Stimulated activated CD4-positive, alpha-beta T cell treated with anti-CD3 and anti-CD28 coated beads, Interleukin-1b, Interleukin-23, amount 100 ng/mL, for 24 hours (primary cell): ENCODE results near the gene TICAM1.
"Not testable (repeated sequence)": the region's sequence is repeated elsewhere in the genome, so short reads cannot be mapped to it uniquely, and the experiment has no call there.

Source experiments
- DNase-seq, 4 experiments: peaks; one replicate each; pipeline ENCODE4 v3.0.0-alpha.2; 2020; ENCODE audit warnings: low read depth in 4 of 4, low spot score in 1 of 4

Gene TICAM1

GRCh38 chr19:4845975-4846374, 14.5 kb upstream of the TICAM1 start:
- not testable (repeated sequence) for DNase-seq

- no peak for DNase-seq
These were observed 13.1 kb upstream of the TICAM1 start for GRCh38 chr19:4844348-4845179.

- no peak for DNase-seq
These were observed 12.1 kb upstream of the TICAM1 start for GRCh38 chr19:4843647-4843965.

GRCh38 chr19:4839192-4839591, 7.7 kb upstream of the TICAM1 start:
- DNase-seq = no peak

GRCh38 chr19:4832776-4833175, 1.3 kb upstream of the TICAM1 start:
- DNase-seq = no peak

GRCh38 chr19:4831979-4832340, 448 bp upstream of the TICAM1 start:
- not testable (repeated sequence) for DNase-seq

- DNase-seq = no peak
These were observed 695 bp downstream of the TICAM1 start for GRCh38 chr19:4830768-4831265.

GRCh38 chr19:4830332-4830731, 1.2 kb downstream of the TICAM1 start:
- no peak for DNase-seq

- no peak for DNase-seq
These were observed 2.4 kb downstream of the TICAM1 start for GRCh38 chr19:4829001-4829712.

- no peak for DNase-seq
These were observed 7.9 kb downstream of the TICAM1 start for GRCh38 chr19:4823577-4823976.

GRCh38 chr19:4822354-4822753, 9.2 kb downstream of the TICAM1 start:
- not testable (repeated sequence) for DNase-seq

GRCh38 chr19:4821265-4821664, 10.2 kb downstream of the TICAM1 start:
- no peak for DNase-seq

- DNase-seq = no peak
These were observed 13.8 kb downstream of the TICAM1 start for GRCh38 chr19:4817467-4818277.

- DNase-seq = no peak
These were observed 14.6 kb downstream of the TICAM1 start for GRCh38 chr19:4816950-4817278.

- DNase-seq = no peak
These were observed 15.1 kb downstream of the TICAM1 start for GRCh38 chr19:4816202-4816949.

GRCh38 chr19:4815426-4816201, 15.9 kb downstream of the TICAM1 start:
- peak; percentile 51 to 76 (median 70) for DNase-seq

GRCh38 chr19:4814625-4815425, 16.7 kb downstream of the TICAM1 start:
- DNase-seq = no peak

GRCh38 chr19:4811328-4812131, 20.0 kb downstream of the TICAM1 start:
- DNase-seq = peak; percentile 83 to 97 (median 84)

- no peak for DNase-seq
These were observed 24.3 kb downstream of the TICAM1 start for GRCh38 chr19:4807188-4807587.
